GM21515 (cell line): ENCODE results near the gene IGFBP6.
"Not testable (repeated sequence)": the region's sequence is repeated elsewhere in the genome, so short reads cannot be mapped to it uniquely, and the experiment has no call there.

Source experiments
- ATAC-seq: cut with Tn5 transposase; IDR thresholded peaks from one replicate; pipeline ENCODE4 v1.9.1; 2021; ENCODE audit not compliant: unreplicated experiment

IGFBP6 gene

DNA sequence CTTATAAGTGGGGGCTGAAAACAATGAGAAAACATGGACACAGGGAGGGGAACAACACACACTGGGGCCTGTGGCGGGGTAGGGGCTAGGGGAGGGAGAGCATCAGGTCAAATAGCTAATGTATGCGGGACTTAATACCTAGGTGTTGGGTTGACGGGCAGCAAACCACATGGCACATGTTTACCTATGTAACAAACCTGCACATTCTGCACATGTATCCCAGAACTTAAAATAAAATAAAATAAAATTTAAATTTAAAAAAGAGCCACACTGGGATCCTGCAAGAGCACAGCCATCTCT, 1.9 kb upstream of the IGFBP6 start:
- ATAC-seq, result not testable (repeated sequence)

DNA sequence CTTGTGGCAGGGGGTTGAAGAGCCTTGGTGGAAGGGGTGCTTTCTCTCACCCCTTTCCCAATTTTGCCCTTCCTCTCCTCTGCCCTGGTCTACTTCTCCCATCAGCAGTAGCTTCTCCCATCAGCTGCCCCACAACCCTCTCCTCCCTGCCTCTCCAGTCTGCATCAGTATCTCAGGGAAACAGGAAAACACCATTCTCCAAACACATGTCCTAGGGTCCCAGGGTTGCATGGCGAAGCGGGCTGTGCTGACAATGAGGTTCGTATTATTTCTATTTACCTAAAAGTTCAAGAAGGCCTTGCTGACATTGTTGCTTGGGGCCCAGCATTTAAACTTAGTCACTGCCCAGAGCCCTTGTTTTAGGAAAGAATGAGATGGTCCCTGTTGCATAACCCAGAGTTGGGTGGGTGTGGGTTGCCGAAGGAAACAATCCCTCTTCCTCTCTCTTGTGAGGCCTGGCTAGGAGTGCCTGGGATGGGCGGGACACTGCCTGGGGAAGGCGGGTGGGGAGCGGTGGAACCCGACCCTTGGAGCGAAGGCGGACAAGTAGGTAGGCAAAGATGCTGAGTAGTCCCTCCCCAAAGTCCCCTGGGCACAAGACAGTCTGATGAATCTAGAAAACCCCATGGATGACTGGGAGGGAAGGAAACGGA, 1.3 kb upstream of the IGFBP6 start:
- ATAC-seq, result no peak

DNA sequence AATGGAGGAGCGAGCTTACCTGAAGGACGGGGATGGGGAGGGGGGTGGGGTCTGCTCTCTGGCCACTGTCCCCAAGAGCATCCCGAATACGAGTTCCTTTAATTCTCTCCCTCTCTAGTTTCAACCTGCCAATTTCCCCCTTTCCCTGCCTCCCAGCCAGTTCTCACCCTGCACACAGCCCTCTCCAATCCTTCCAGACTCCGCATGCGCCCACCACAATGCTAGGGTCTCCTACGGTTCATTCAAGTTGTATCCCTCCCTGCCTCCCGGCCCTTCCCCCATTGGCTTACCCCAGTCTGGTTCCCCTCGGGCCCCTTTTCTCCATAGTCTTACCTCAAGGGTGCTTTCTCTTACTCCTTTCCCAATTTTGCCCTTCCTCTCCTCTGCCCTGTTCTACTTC, 708 bp upstream of the IGFBP6 start:
- no peak for ATAC-seq

- ATAC-seq, result no peak
Measured at GRCh38 chr12:53097207-53097563, 282 bp upstream of the IGFBP6 start.

- ATAC-seq, result no peak
Measured at GRCh38 chr12:53098354-53098981, 1.0 kb downstream of the IGFBP6 start.

GRCh38 chr12:53099071-53099882, 1.8 kb downstream of the IGFBP6 start:
- ATAC-seq, result no peak

DNA sequence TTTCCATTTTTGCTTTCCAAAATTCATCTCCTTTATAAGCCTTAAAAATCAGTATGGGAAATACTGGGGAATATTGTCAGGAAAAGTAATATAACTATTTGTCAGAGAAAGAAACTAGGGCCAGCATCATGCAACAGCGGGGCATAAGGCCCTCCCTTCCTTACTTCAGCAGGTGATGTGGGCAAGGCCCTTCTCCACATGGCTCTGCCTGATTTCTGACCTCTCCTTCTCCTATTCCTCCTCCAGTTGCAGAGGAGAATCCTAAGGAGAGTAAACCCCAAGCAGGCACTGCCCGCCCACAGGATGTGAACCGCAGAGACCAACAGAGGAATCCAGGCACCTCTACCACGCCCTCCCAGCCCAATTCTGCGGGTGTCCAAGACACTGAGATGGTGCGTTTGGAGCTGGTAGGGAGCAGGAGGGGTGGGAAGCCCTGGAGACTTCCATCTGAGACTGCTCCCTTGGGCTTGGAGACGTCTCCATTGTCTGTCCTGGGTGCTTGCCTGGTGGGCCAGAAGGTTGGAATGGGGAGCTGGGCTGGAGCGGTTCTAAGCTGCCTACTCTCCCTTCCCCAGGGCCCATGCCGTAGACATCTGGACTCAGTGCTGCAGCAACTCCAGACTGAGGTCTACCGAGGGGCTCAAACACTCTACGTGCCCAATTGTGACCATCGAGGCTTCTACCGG, 3.1 kb downstream of the IGFBP6 start:
- no peak for ATAC-seq

DNA sequence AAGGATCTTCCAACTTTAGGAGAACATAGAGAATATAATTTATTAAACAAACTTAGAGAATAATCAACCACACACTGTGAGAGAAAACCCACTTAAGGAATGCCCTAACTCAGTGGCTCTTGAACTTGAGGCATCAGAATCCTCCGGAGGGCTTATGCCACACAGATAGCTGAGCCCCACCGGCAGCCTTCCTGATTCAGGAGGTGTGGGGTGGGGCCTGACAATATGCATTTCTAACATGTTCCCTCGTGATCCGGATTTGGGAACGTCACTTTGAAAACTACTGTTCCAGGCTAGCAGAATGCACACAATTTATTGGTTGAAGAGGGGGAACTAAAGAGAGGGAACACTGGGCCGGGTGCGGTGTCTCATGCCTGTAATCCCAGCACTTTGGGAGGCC, 3.8 kb downstream of the IGFBP6 start:
- ATAC-seq, result no peak

- no peak for ATAC-seq
Measured at GRCh38 chr12:53101931-53102781, 4.7 kb downstream of the IGFBP6 start.

GRCh38 chr12:53102883-53103807, 5.7 kb downstream of the IGFBP6 start, which contains the start of gene SOAT2:
SOAT2 (plus strand) TSS chr12:53103486; CDS start chr12:53103578, 92 bp downstream.
- ATAC-seq, result no peak

- ATAC-seq, result no peak
Measured at GRCh38 chr12:53103860-53104305, 6.4 kb downstream of the IGFBP6 start.

- ATAC-seq, result no peak
Measured at GRCh38 chr12:53105256-53105655, 7.8 kb downstream of the IGFBP6 start.

DNA sequence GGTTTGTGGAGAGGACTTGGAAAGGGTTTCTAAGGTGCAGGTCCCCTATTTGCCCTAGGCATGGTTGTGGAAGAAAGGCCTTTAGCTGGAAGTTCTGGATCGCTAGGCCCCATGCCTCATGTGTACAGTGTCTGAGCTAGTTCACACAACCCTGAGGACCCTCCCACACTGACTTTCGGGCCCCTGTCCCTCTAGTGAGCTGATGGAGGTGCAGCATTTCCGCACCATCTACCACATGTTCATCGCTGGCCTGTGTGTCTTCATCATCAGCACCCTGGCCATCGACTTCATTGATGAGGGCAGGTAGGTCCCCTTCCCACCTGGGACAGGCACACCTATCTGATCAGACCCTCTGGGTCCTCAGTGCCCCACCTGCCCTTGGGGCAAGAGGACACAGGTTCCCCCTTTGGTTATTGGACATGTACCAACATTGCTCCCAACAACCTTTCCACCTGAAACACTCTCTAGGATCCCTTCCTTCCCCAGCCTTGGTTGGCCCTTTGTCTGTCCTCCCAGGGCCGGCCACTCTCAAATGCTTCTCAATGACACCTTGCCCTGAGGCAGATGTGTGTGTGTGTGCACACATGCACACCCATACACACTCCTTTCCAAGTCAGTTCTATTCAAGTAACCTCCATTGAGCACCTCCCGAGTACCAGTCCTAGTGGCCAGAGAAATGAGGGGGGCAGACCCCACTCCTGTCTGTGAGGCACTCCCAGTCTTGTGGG, 8.4 kb downstream of the IGFBP6 start:
- no peak for ATAC-seq

DNA sequence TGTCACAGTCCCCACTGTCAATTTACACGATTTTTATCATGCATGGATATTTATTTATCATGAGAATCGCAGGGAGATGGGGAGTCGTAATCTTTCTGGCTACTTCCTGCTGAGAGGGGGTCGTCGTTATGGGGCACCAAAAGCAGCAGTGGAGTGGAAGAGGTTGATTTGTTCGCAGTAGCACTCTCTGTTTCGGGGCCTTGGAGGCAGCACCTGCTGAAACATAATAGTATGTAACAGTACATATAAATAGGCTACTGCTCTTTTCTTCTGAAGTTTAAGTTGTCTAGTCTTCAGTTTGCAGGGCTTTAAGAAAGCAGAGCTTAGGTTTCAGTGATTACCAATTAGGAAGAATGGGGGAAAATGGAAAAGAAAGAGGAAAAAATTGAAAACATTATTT, 9.7 kb downstream of the IGFBP6 start:
- ATAC-seq, result no peak

DNA sequence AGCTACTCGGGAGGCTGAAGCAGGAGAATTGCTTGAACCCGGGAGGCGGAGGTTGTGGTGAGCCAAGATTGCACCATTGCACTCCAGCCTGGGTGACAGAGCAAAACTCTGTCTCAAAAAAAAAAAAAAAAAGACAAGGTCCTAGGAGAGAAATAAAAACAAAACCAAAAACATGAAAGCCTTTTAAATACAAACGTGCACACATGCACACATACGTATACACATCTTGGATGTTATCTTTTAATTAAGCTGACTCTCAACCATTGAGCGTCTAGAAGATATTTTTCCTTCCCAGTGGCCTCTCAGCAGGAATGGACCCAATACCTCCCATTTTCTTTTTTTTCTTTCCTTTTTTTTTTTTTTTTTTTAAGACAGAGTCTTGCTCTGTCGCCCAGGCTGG, 15.0 kb downstream of the IGFBP6 start:
- ATAC-seq, result not testable (repeated sequence)

DNA sequence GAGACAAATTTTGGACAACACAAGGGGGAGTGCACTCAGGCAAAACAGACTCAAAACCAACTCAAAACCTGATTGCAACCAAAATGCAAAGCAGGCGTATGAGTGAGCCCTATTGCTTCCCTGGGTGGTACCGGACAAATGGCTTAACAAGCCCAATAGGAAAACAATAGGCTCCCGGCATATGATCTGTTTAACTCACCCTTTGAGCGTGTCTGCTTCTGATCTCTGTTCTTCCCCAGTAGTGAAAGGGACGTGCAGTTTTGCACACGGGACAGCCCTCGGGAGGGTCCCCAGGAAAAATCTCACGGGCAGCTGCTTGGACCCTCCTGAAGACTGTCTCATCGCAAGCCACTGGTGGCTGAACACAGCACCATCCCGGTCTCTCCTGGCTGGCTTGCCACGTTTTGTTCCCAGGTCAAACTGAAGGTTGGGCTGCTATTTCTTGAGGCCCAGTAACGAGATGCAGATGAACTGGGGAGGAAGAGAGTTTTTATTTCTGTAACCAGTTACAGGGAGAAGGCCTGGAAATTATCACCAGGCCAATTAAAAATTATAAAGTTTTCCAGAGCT, 15.8 kb downstream of the IGFBP6 start:
- no peak for ATAC-seq

DNA sequence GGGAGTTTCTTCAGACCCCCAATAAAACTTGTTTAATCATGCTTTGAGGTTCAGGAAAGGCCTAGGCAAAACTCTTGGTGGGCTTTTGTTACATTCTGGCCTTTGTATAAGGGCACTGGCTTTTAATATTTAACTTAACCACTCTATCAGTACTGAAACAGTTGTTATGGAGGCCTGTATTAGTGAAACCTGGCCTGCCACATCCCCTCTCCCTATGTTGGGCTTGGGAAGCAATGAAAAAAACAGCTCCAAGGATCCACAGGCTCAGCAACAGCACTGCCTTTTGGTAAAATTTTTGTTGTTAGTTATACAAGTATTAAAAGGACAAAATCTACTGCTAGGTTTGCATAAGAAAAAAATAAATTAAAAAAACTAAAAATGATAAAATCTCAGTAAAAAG, 16.5 kb downstream of the IGFBP6 start:
- ATAC-seq, result no peak

DNA sequence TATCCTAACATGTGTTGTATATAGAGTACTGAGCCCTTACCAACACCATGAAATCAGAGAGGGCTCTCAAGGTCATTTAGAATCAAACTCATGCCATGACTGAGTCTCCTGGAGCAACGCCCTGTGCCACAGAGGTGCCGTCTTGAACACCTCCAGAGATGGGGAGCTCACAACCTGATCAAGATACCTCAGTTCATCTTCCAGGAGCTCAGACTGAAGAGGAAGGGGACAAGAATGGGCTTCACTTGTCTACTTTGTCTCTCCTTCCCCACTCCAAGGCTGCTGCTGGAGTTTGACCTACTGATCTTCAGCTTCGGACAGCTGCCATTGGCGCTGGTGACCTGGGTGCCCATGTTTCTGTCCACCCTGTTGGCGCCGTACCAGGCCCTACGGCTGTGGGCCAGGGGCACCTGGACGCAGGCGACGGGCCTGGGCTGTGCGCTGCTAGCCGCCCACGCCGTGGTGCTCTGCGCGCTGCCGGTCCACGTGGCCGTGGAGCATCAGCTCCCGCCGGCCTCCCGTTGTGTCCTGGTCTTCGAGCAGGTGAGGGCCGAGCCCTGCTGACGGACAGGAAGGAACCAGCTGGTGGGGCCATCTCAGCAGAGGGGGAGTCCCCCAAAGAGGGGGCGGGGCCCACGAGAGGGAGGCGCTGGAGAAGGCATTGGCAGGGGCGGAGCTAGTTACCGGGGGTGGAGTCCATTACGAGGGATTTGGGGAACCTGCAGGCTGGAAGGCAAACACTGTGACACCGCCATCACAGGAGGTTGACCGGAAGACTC, 17.8 kb downstream of the IGFBP6 start:
- ATAC-seq, result no peak
